ENCODE data around the gene ZNF354C.
A peak's percentile ranks its signal among the peaks of the same experiment; 100 is the strongest.

Gene ZNF354C

GRCh38 chr5:179060116-179061008 is at the start of gene ZNF354C:
TSS of gene ZNF354C (plus strand) at chr5:179060373. CDS start at chr5:179062069, 1,696 bp downstream.
- peak within 1 kb of the TSS; percentile 68 for H3K4me3 ChIP-seq (ENCODE audit: insufficient read length, low read depth)
- no peaks in the 10 kb centered on the region for H3K27me3 ChIP-seq (ENCODE audit: insufficient read depth, insufficient read length)
- H3K9ac ChIP-seq (ENCODE audit: insufficient read length, low read depth), result peak within 1 kb of the TSS; percentile 77
- H3K36me3 ChIP-seq (ENCODE audit: insufficient read depth, insufficient read length, low read length), result peaks cover 28% of the 10 kb centered on the region
- peaks cover 2% of the 10 kb centered on the region for H3K4me1 ChIP-seq (ENCODE audit: insufficient read depth, insufficient read length)
- peaks cover 22% of the 10 kb centered on the region; the same call in 1 of the 2 replicates for H3K9me3 ChIP-seq (ENCODE audit: insufficient read depth, low read length)
- no peak for TF ChIP-seq ZNF274 (IDR thresholded peaks at IDR 0.05; ENCODE audit: low read depth, low read length)
- TF ChIP-seq SUZ12 (IDR thresholded peaks at IDR 0.05; ENCODE audit: extremely low read depth, insufficient read depth, insufficient read length), result no peak
- no peak for TF ChIP-seq YY1 (IDR thresholded peaks at IDR 0.05; ENCODE audit: insufficient read depth, insufficient read length)
- DNase-seq (ENCODE audit: low read depth, low spot score), result peak; percentile 81

DNA sequence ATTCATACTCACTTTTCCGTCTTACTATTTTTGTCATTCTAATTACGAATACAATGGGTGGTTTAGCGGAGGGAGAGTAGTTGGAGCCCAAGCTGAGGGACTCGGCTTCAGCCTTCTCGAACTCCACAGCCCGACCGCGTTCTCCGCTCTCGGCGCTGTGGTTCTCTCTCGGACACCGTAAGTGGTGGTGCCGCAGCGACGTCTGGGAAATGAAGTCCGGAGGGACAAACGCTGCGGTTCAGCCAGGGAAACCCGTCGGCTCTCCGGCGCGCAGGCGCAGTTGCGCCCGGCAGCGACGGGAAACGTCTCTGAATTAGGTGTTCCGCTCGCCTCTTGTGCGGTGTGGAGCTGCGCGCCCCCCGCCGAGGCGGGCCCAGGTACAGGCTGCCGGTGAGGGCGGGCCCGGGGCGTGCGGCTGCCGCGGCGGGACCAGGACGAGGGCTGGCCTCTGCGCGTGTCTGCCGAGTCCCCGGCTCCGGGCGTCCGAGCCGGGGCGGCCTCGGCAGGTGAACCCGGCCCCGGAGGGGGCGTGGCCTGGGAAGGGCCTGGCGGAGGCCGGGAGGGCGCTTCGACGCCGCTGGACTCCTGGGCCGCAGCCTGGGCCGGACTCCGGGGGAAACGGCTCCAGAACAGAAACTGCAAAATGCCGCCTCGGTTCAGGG is 36.5 kb upstream of the ZNF354C start, which contains the start of gene ZNF879:
Gene ZNF879, plus strand, starts transcription at position 277 of the 662 bp plus-strand sequence. CDS start 1,201 bp downstream, outside the sequence.
- H3K9ac ChIP-seq (ENCODE audit: insufficient read length, low read depth), result peak within 1 kb of the TSS; percentile 75
- H3K4me1 ChIP-seq (ENCODE audit: insufficient read depth, insufficient read length), result peaks cover 3% of the 10 kb centered on the region
- peak within 1 kb of the TSS; percentile 59 for H3K4me3 ChIP-seq (ENCODE audit: insufficient read length, low read depth)
- peak; percentile 91 for DNase-seq (ENCODE audit: low read depth, low spot score)
- H3K36me3 ChIP-seq (ENCODE audit: insufficient read depth, insufficient read length, low read length), result peaks cover 24% of the 10 kb centered on the region
- H3K27me3 ChIP-seq (ENCODE audit: insufficient read depth, insufficient read length), result no peaks in the 10 kb centered on the region
- TF ChIP-seq SUZ12 (IDR thresholded peaks at IDR 0.05; ENCODE audit: extremely low read depth, insufficient read depth, insufficient read length) (no peak), ZNF274 (IDR thresholded peaks at IDR 0.05; ENCODE audit: low read depth, low read length) (no peak), YY1 (IDR thresholded peaks at IDR 0.05; ENCODE audit: insufficient read depth, insufficient read length) (no peak)
- no peaks in the 10 kb centered on the region for H3K9me3 ChIP-seq (ENCODE audit: insufficient read depth, low read length)

GRCh38 chr5:179033004-179033580 is 27.1 kb upstream of the ZNF354C start:
- peaks cover 36% of the 10 kb centered on the region for H3K36me3 ChIP-seq (ENCODE audit: insufficient read depth, insufficient read length, low read length)
- H3K27me3 ChIP-seq (ENCODE audit: insufficient read depth, insufficient read length), result no peaks in the 10 kb centered on the region
- DNase-seq (ENCODE audit: low read depth, low spot score), result no peak
- TF ChIP-seq ZNF274 (IDR thresholded peaks at IDR 0.05; ENCODE audit: low read depth, low read length), result peak; percentile 60
- TF ChIP-seq YY1 (IDR thresholded peaks at IDR 0.05; ENCODE audit: insufficient read depth, insufficient read length), result no peak
- H3K9ac ChIP-seq (ENCODE audit: insufficient read length, low read depth), result no peak overlapping the region
- H3K9me3 ChIP-seq (ENCODE audit: insufficient read depth, low read length), result peaks cover 65% of the 10 kb centered on the region
- no peaks in the 10 kb centered on the region for H3K4me1 ChIP-seq (ENCODE audit: insufficient read depth, insufficient read length)
- no peak overlapping the region for H3K4me3 ChIP-seq (ENCODE audit: insufficient read length, low read depth)

GRCh38 chr5:179044765-179045164 is 15.4 kb upstream of the ZNF354C start:
- H3K9ac ChIP-seq (ENCODE audit: insufficient read length, low read depth), result no peak overlapping the region
- peaks cover 5% of the 10 kb centered on the region for H3K9me3 ChIP-seq (ENCODE audit: insufficient read depth, low read length)
- DNase-seq (ENCODE audit: low read depth, low spot score), result no peak
- H3K4me3 ChIP-seq (ENCODE audit: insufficient read length, low read depth), result no peak overlapping the region
- H3K36me3 ChIP-seq (ENCODE audit: insufficient read depth, insufficient read length, low read length), result no peaks in the 10 kb centered on the region
- H3K4me1 ChIP-seq (ENCODE audit: insufficient read depth, insufficient read length), result no peaks in the 10 kb centered on the region
- TF ChIP-seq YY1 (IDR thresholded peaks at IDR 0.05; ENCODE audit: insufficient read depth, insufficient read length), result no peak
- no peak for TF ChIP-seq SUZ12 (IDR thresholded peaks at IDR 0.05; ENCODE audit: extremely low read depth, insufficient read depth, insufficient read length)
- no peak for TF ChIP-seq ZNF274 (IDR thresholded peaks at IDR 0.05; ENCODE audit: low read depth, low read length)
- H3K27me3 ChIP-seq (ENCODE audit: insufficient read depth, insufficient read length), result no peaks in the 10 kb centered on the region

GRCh38 chr5:179051784-179052183 is 8.4 kb upstream of the ZNF354C start:
- Histone ChIP-seq H3K9ac (ENCODE audit: insufficient read length, low read depth) (no peak overlapping the region), H3K4me1 (ENCODE audit: insufficient read depth, insufficient read length) (peaks cover 2% of the 10 kb centered on the region), H3K27me3 (ENCODE audit: insufficient read depth, insufficient read length) (no peaks in the 10 kb centered on the region), H3K4me3 (ENCODE audit: insufficient read length, low read depth) (no peak overlapping the region), H3K9me3 (ENCODE audit: insufficient read depth, low read length) (peaks cover 9% of the 10 kb centered on the region; the same call in 1 of the 2 replicates), H3K36me3 (ENCODE audit: insufficient read depth, insufficient read length, low read length) (no peaks in the 10 kb centered on the region)
- TF ChIP-seq YY1 (IDR thresholded peaks at IDR 0.05; ENCODE audit: insufficient read depth, insufficient read length), result no peak
- no peak for TF ChIP-seq SUZ12 (IDR thresholded peaks at IDR 0.05; ENCODE audit: extremely low read depth, insufficient read depth, insufficient read length)
- TF ChIP-seq ZNF274 (IDR thresholded peaks at IDR 0.05; ENCODE audit: low read depth, low read length), result no peak
- DNase-seq (ENCODE audit: low read depth, low spot score), result no peak

GRCh38 chr5:179054036-179054785 is 6.0 kb upstream of the ZNF354C start:
- no peaks in the 10 kb centered on the region for H3K27me3 ChIP-seq (ENCODE audit: insufficient read depth, insufficient read length)
- H3K36me3 ChIP-seq (ENCODE audit: insufficient read depth, insufficient read length, low read length), result no peaks in the 10 kb centered on the region
- no peak for TF ChIP-seq YY1 (IDR thresholded peaks at IDR 0.05; ENCODE audit: insufficient read depth, insufficient read length)
- TF ChIP-seq ZNF274 (IDR thresholded peaks at IDR 0.05; ENCODE audit: low read depth, low read length), result no peak
- no peak for TF ChIP-seq SUZ12 (IDR thresholded peaks at IDR 0.05; ENCODE audit: extremely low read depth, insufficient read depth, insufficient read length)
- H3K4me1 ChIP-seq (ENCODE audit: insufficient read depth, insufficient read length), result peaks cover 2% of the 10 kb centered on the region
- no peak overlapping the region for H3K4me3 ChIP-seq (ENCODE audit: insufficient read length, low read depth)
- H3K9ac ChIP-seq (ENCODE audit: insufficient read length, low read depth), result no peak overlapping the region
- peaks cover 9% of the 10 kb centered on the region; the same call in 1 of the 2 replicates for H3K9me3 ChIP-seq (ENCODE audit: insufficient read depth, low read length)
- no peak for DNase-seq (ENCODE audit: low read depth, low spot score)
